Measurements from ENCODE around the gene ITPR2.

The ITPR2 gene

GRCh38 chr12:26290565-26290964, 542.4 kb downstream of the ITPR2 start:
- DNase-seq: no peak
- Histone ChIP-seq H3K4me2 (ENCODE audit: low read depth, low read length) (no peak overlapping the region), H3K27me3 (replicated peaks; ENCODE audit: insufficient read depth, low read length) (no peaks in the 10 kb centered on the region), H3K9me3 (replicated peaks; ENCODE audit: insufficient read depth, low read length) (no peaks in the 10 kb centered on the region), H3K36me3 (replicated peaks; ENCODE audit: insufficient read depth, low read length) (no peaks in the 10 kb centered on the region), H3K4me1 (ENCODE audit: low read length) (0 out of 2 replicates have a peak, but pooled peaks cover 5% of the 10 kb centered on the region), H3K9ac (ENCODE audit: low read length) (no peak overlapping the region), H3K79me2 (ENCODE audit: low read length) (no peaks in the 10 kb centered on the region), H2AFZ (ENCODE audit: low read length) (no peak overlapping the region), H3F3A (ENCODE audit: insufficient read depth, low read length) (no peaks in the 10 kb centered on the region), H3K27ac (ENCODE audit: low read length) (no peak overlapping the region), H4K20me1 (ENCODE audit: insufficient read depth, low read length) (no peaks in the 10 kb centered on the region), H3K9me2 (replicated peaks; ENCODE audit: insufficient read depth, low read length) (no peaks in the 10 kb centered on the region), H3K4me3 (ENCODE audit: low read length) (no peak overlapping the region)
- TF ChIP-seq EZH2phosphoT487 (IDR thresholded peaks at IDR 0.05; ENCODE audit: low read length): no peak

GRCh38 chr12:26287671-26288381, 545.2 kb downstream of the ITPR2 start:
- Histone ChIP-seq H3K9me2 (replicated peaks; ENCODE audit: insufficient read depth, low read length) (no peaks in the 10 kb centered on the region; the same call in 1 of the 2 replicates), H3K9ac (ENCODE audit: low read length) (no peak overlapping the region), H3F3A (ENCODE audit: insufficient read depth, low read length) (no peaks in the 10 kb centered on the region), H2AFZ (ENCODE audit: low read length) (no peak overlapping the region), H3K4me2 (ENCODE audit: low read depth, low read length) (no peak overlapping the region), H3K36me3 (replicated peaks; ENCODE audit: insufficient read depth, low read length) (no peaks in the 10 kb centered on the region), H4K20me1 (ENCODE audit: insufficient read depth, low read length) (no peaks in the 10 kb centered on the region), H3K4me1 (ENCODE audit: low read length) (peaks cover 9% of the 10 kb centered on the region), H3K27ac (ENCODE audit: low read length) (no peak overlapping the region), H3K4me3 (ENCODE audit: low read length) (no peak overlapping the region), H3K27me3 (replicated peaks; ENCODE audit: insufficient read depth, low read length) (no peaks in the 10 kb centered on the region), H3K9me3 (replicated peaks; ENCODE audit: insufficient read depth, low read length) (no peaks in the 10 kb centered on the region), H3K79me2 (ENCODE audit: low read length) (no peaks in the 10 kb centered on the region)
- TF ChIP-seq CTCF (IDR thresholded peaks at IDR 0.05; ENCODE audit: low read length): no peak
- TF ChIP-seq EZH2phosphoT487 (IDR thresholded peaks at IDR 0.05; ENCODE audit: low read length): no peak
- no peak for TF ChIP-seq EZH2 (optimal IDR thresholded peaks at IDR 0.05; ENCODE audit: low read depth, low read length)
- no peak for DNase-seq

All from MM.1S (cell line).